OCI-LY1 (cell line): Measurements from ENCODE around the gene MCTP1.
A peak's percentile ranks its signal among the peaks of the same experiment; 100 is the strongest.

ENCODE experiments used
- H2AFZ ChIP-seq: fragments of 200-600 bp; sonication (generic), shearing (Covaris generic); 2 replicates; pipeline ENCODE4 v1.6.0; 2014; ENCODE audit warnings: antibody characterized with exemption, mild to moderate bottlenecking, low read length
- H3F3A ChIP-seq: fragments of 200-600 bp; sonication (generic), shearing (Covaris generic); 2 replicates; pipeline ENCODE4 v1.6.0; 2014; ENCODE audit warnings: mild to moderate bottlenecking, antibody characterized with exemption, low read length, moderate library complexity; ENCODE audit not compliant: insufficient read depth
- H3K27ac ChIP-seq: fragments of 200-600 bp; sonication (generic); 2 replicates; pipeline ENCODE4 v1.5.1; 2014; ENCODE audit warnings: low read length, mixed run types, mild to moderate bottlenecking, low read depth; ENCODE audit not compliant: poor library complexity, severe bottlenecking
- H3K27me3 ChIP-seq: fragments of 200-600 bp; sonication (generic); 2 replicates; pipeline ENCODE4 v1.6.0; 2014; ENCODE audit warnings: antibody characterized with exemption, mild to moderate bottlenecking, low read length, moderate library complexity; ENCODE audit not compliant: insufficient read depth
- H3K36me3 ChIP-seq: fragments of 200-600 bp; sonication (generic); 2 replicates; pipeline ENCODE4 v1.6.1; 2014; ENCODE audit warnings: mild to moderate bottlenecking, antibody characterized with exemption, low read length, moderate library complexity, mixed read lengths; ENCODE audit not compliant: insufficient read depth
- H3K4me1 ChIP-seq: fragments of 200-600 bp; sonication (generic); 2 replicates; pipeline ENCODE4 v1.5.1; 2014; ENCODE audit warnings: mild to moderate bottlenecking, low read length, moderate library complexity; ENCODE audit not compliant: insufficient read depth, severe bottlenecking
- H3K4me2 ChIP-seq: fragments of 200-600 bp; sonication (generic), shearing (Covaris generic); 2 replicates; pipeline ENCODE4 v1.6.1; 2014; ENCODE audit warnings: low read length
- H3K4me3 ChIP-seq: fragments of 200-600 bp; sonication (generic); 2 replicates; pipeline ENCODE4 v1.5.1; 2014; ENCODE audit warnings: low read length, low read depth, mild to moderate bottlenecking, mixed read lengths; ENCODE audit not compliant: poor library complexity, severe bottlenecking
- H3K79me2 ChIP-seq: fragments of 200-600 bp; shearing (Covaris generic); 2 replicates; pipeline ENCODE4 v1.6.1; 2016; ENCODE audit warnings: mixed run types, low read length, mixed read lengths; ENCODE audit not compliant: insufficient read depth
- H3K9ac ChIP-seq: fragments of 200-600 bp; sonication (generic), shearing (Covaris generic); 2 replicates; pipeline ENCODE4 v1.6.1; 2014; ENCODE audit warnings: mild to moderate bottlenecking, low read length, mixed read lengths
- H3K9me2 ChIP-seq: fragments of 200-600 bp; sonication (generic), shearing (Covaris generic); 2 replicates; pipeline ENCODE4 v1.6.1; 2014; ENCODE audit warnings: low read depth, mild to moderate bottlenecking, low read length, mixed read lengths
- H3K9me3 ChIP-seq: fragments of 200-600 bp; shearing (Covaris generic); 2 replicates; pipeline ENCODE4 v1.6.1; 2014; ENCODE audit warnings: low read length, mixed read lengths
- H4K20me1 ChIP-seq: fragments of 200-600 bp; sonication (generic), shearing (Covaris generic); 2 replicates; pipeline ENCODE4 v1.6.0; 2016; ENCODE audit warnings: mild to moderate bottlenecking, low read length; ENCODE audit not compliant: insufficient read depth
- CTCF ChIP-seq: fragments of 200-600 bp; sonication (generic), shearing (Covaris generic); IDR thresholded peaks from 2 replicates; pipeline ENCODE4 v1.5.1; 2017; ENCODE audit warnings: mild to moderate bottlenecking, antibody characterized with exemption, low read length, moderate library complexity, mixed read lengths
- EZH2 ChIP-seq: fragments of 200-600 bp; sonication (generic), shearing (Covaris generic); IDR thresholded peaks from 2 replicates; pipeline ENCODE4 v1.8.0; 2017; ENCODE audit warnings: borderline replicate concordance, mixed run types, mild to moderate bottlenecking, antibody characterized with exemption, low read length, moderate library complexity, mixed read lengths

MCTP1 gene

DNA sequence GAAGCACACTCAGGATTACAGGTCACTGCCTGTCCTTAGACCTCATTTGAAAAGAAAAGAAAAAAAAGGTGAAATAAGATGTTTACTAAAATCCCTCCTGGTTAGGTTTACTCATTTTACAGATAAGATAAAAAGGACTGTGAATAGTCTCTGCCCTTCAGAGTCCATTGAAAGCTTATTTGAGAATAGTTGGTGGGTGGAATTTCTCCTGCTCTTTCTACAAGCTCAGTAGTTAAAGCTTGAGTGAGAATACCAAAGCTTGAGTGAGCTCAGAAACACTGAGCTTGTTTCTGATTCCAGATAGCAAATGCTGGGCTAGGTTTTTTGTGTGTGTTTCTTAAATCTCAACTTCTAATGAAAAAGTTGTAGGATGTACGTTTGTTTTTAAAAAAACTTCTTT lies 559.8 kb downstream of the MCTP1 start:
- no peaks in the 10 kb centered on the region for H3K79me2 ChIP-seq
- no peaks in the 10 kb centered on the region for H3K36me3 ChIP-seq
- no peak overlapping the region for H3K9ac ChIP-seq
- H3K4me2 ChIP-seq = no peak overlapping the region
- H2AFZ ChIP-seq = peak overlapping the region; percentile 31; the same call in 1 of the 2 replicates
- no peaks in the 10 kb centered on the region for H4K20me1 ChIP-seq
- H3K4me1 ChIP-seq = no peaks in the 10 kb centered on the region
- H3K27ac ChIP-seq = no peak overlapping the region
- H3K9me2 ChIP-seq = no peaks in the 10 kb centered on the region
- TF ChIP-seq EZH2 (no peak), CTCF (no peak)
- no peaks in the 10 kb centered on the region for H3F3A ChIP-seq
- H3K4me3 ChIP-seq = no peak overlapping the region
- no peaks in the 10 kb centered on the region for H3K9me3 ChIP-seq
- H3K27me3 ChIP-seq = no peaks in the 10 kb centered on the region

DNA sequence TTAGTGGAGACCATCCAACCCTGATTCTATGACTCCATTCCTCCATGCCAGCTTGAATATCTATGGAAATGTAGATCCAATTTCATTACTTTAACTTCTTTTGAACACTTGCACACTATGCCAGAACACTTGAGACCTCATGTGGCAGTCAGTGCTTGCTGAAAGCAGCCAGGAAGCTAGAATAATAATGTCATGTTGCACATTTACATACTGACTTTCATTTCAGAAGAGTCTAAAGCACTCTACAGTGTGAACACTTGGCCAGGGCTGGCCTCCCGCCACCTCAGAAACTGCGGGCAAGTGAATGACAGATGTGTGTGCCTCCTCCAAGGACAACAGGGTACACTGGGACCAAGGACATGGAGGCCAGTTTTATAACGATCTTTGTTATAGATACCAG lies 569.1 kb downstream of the MCTP1 start:
- Histone ChIP-seq H3K9ac (no peak overlapping the region), H3F3A (no peaks in the 10 kb centered on the region), H4K20me1 (no peaks in the 10 kb centered on the region), H3K36me3 (peaks cover 4% of the 10 kb centered on the region; the same call in 1 of the 2 replicates), H2AFZ (no peak overlapping the region), H3K4me3 (no peak overlapping the region), H3K27me3 (no peaks in the 10 kb centered on the region), H3K9me3 (no peaks in the 10 kb centered on the region), H3K27ac (no peak overlapping the region), H3K4me1 (no peaks in the 10 kb centered on the region), H3K9me2 (no peaks in the 10 kb centered on the region), H3K4me2 (no peak overlapping the region), H3K79me2 (no peaks in the 10 kb centered on the region)
- TF ChIP-seq CTCF = no peak
- TF ChIP-seq EZH2 = no peak

GRCh38 chr5:94711785-94712184 lies 573.1 kb downstream of the MCTP1 start:
- Histone ChIP-seq H3K9me3 (no peaks in the 10 kb centered on the region), H3K4me3 (no peak overlapping the region), H2AFZ (no peak overlapping the region), H3K4me1 (peaks cover 8% of the 10 kb centered on the region), H3K27ac (no peak overlapping the region), H4K20me1 (no peaks in the 10 kb centered on the region), H3K4me2 (no peak overlapping the region), H3K36me3 (peaks cover 9% of the 10 kb centered on the region), H3K79me2 (no peaks in the 10 kb centered on the region), H3F3A (no peaks in the 10 kb centered on the region), H3K9me2 (no peaks in the 10 kb centered on the region), H3K27me3 (no peaks in the 10 kb centered on the region), H3K9ac (no peak overlapping the region)
- TF ChIP-seq CTCF (no peak), EZH2 (no peak)
